Keratinocyte (primary cell): Measurements from ENCODE around the gene SPAG16. TPM values are rescaled to one million over a fixed set of nuclear protein-coding genes. Genes with fewer than 3 reads are reported as not detected.

Source experiments
- DNase-seq: peaks from one replicate; pipeline ENCODE4 v3.0.0-alpha.2; 2011; ENCODE audit warnings: low read depth, missing footprints, low spot score
- FAIRE-seq: peaks from 2 replicates; lab custom pipeline; 2011; peaks lifted over from hg19 to GRCh38; lab: Jason Lieb, UNC
- H2AFZ ChIP-seq: 2 replicates; pipeline ENCODE4 v1.6.0; 2012; ENCODE audit warnings: low read length, control low read depth, inconsistent platforms; ENCODE audit not compliant: control insufficient read depth
- H3K27ac ChIP-seq: 2 replicates; pipeline ENCODE4 v1.5.1; 2011; ENCODE audit warnings: low read length; ENCODE audit not compliant: control insufficient read depth, insufficient read depth
- H3K27me3 ChIP-seq: 3 replicates; pipeline ENCODE4 v1.6.0; 2011; ENCODE audit warnings: low read length; ENCODE audit not compliant: control insufficient read depth, insufficient read depth; ENCODE audit errors: extremely low read depth
- H3K36me3 ChIP-seq, 2 experiments: 2 replicates in 1 of 2; 3 replicates in 1 of 2; pipeline ENCODE4 v1.5.1; 2011; ENCODE audit warnings: low read length in 2 of 2, mild to moderate bottlenecking in 1 of 2; ENCODE audit not compliant: control insufficient read depth in 2 of 2, insufficient read depth in 2 of 2; ENCODE audit errors: extremely low read depth in 1 of 2
- H3K4me1 ChIP-seq: 3 replicates; pipeline ENCODE4 v1.5.1; 2011; ENCODE audit warnings: low read length; ENCODE audit not compliant: control insufficient read depth, insufficient read depth; ENCODE audit errors: extremely low read depth
- H3K4me2 ChIP-seq: 3 replicates; pipeline ENCODE4 v1.6.0; 2011; ENCODE audit warnings: low read depth, low read length; ENCODE audit not compliant: control insufficient read depth, insufficient read depth; ENCODE audit errors: extremely low read depth
- H3K4me3 ChIP-seq, 3 experiments: fragments of 200-600 bp in 1 of 3; sonication (generic) in 1 of 3; 2 replicates in 2 of 3; 3 replicates in 1 of 3; pipeline ENCODE4 v1.5.1; 2011 to 2016; ENCODE audit warnings: low read length in 3 of 3, mild to moderate bottlenecking in 3 of 3, control low read depth in 2 of 3, inconsistent platforms in 1 of 3, low read depth in 1 of 3, mixed read lengths in 1 of 3, mixed run types in 1 of 3, moderate library complexity in 1 of 3; ENCODE audit not compliant: control insufficient read depth in 2 of 3, insufficient read depth in 2 of 3; ENCODE audit errors: extremely low read depth in 1 of 3
- H3K79me2 ChIP-seq: 2 replicates; pipeline ENCODE4 v1.6.0; 2012; ENCODE audit warnings: low read length; ENCODE audit not compliant: control insufficient read depth, insufficient read depth
- H3K9ac ChIP-seq: 3 replicates; pipeline ENCODE4 v1.6.0; 2011; ENCODE audit warnings: low read length; ENCODE audit not compliant: control insufficient read depth, insufficient read depth; ENCODE audit errors: extremely low read depth
- H3K9me1 ChIP-seq: 3 replicates; pipeline ENCODE4 v1.6.0; 2011; ENCODE audit warnings: low read length; ENCODE audit not compliant: control insufficient read depth, insufficient read depth; ENCODE audit errors: extremely low read depth
- H3K9me3 ChIP-seq: 2 replicates; pipeline ENCODE4 v1.5.1; 2012; ENCODE audit warnings: low read depth, low read length; ENCODE audit not compliant: control insufficient read depth
- H4K20me1 ChIP-seq: 3 replicates; pipeline ENCODE4 v1.6.0; 2011; ENCODE audit warnings: low read length; ENCODE audit not compliant: control insufficient read depth, insufficient read depth; ENCODE audit errors: extremely low read depth
- CTCF ChIP-seq, 3 experiments: IDR thresholded peaks in 1 of 3; conservative IDR thresholded peaks in 1 of 3; optimal IDR thresholded peaks in 1 of 3; 2 replicates in 2 of 3; 3 replicates in 1 of 3; pipeline versions ENCODE3 to v1.5.1; 2011; ENCODE audit warnings: low read length in 3 of 3, mild to moderate bottlenecking in 3 of 3, moderate library complexity in 2 of 3, control low read depth in 1 of 3, inconsistent platforms in 1 of 3; ENCODE audit not compliant: insufficient read depth in 2 of 3; ENCODE audit errors: extremely low read depth in 1 of 3
- EZH2 ChIP-seq: IDR thresholded peaks from one replicate; pipeline ENCODE4 v1.6.1; 2012; ENCODE audit warnings: inconsistent platforms, mild to moderate bottlenecking, low read length, moderate library complexity
- dilution Hi-C: fragments of 300-500 bp; cut with MboI; formaldehyde crosslinking; loops from one replicate; pipeline ENCODE4 v1.7.0; 2020; ENCODE audit warnings: low sequenced_read_pairs; ENCODE audit not compliant: extremely low pct_ligation_motif_present
- polyA plus RNA-seq, 5 experiments: library from polyadenylated mRNA; depleted of rRNA in 3 of 5; stranded (reverse) in 3 of 5; stranded (forward) in 1 of 5; unstranded in 1 of 5; fragments of >200 nt; gene quantifications; 1 replicate in 1 of 5; 2 replicates in 3 of 5; 3 replicates in 1 of 5; pipeline versions ENCODE4 v1.2.1 to v1.2.3, GENCODE V29; 2011 to 2012; ENCODE audit warnings: missing spikeins in 2 of 5, low read depth in 1 of 5, low replicate concordance in 1 of 5

SPAG16 gene
- polyA plus RNA-seq, 1 donor (not counting 4 experiments of a cell fraction or from before 2014, with no cell fraction given): 19.6 TPM

- no peaks in the 10 kb centered on the region for H3K79me2 ChIP-seq
- DNase-seq (no peak), FAIRE-seq (no peak)
- H3K27ac ChIP-seq: no peak overlapping the region
- H2AFZ ChIP-seq: no peak overlapping the region
- no peaks in the 10 kb centered on the region for H3K9me3 ChIP-seq
- no peak overlapping the region for H3K4me3 ChIP-seq
- no peak overlapping the region for H3K9ac ChIP-seq
- no peaks in the 10 kb centered on the region for H3K36me3 ChIP-seq
- no peaks in the 10 kb centered on the region for H4K20me1 ChIP-seq
- H3K27me3 ChIP-seq: no peaks in the 10 kb centered on the region
- dilution Hi-C loops: no loop called here
- H3K4me2 ChIP-seq: no peak overlapping the region
- no peaks in the 10 kb centered on the region for H3K9me1 ChIP-seq
- TF ChIP-seq CTCF (optimal IDR thresholded peaks at IDR 0.05 in 1 of 3, IDR thresholded peaks at IDR 0.05 in 1 of 3, conservative IDR thresholded peaks at IDR 0.05 in 1 of 3; ENCODE audit: extremely low read depth in 1 of 3, insufficient read depth in 2 of 3, low read length in 3 of 3) (no peak), EZH2 (no peak)
- H3K4me1 ChIP-seq: no peaks in the 10 kb centered on the region
These were observed 601.2 kb downstream of the SPAG16 start for GRCh38 chr2:213885485-213885884.

- no peak for TF ChIP-seq CTCF (optimal IDR thresholded peaks at IDR 0.05 in 1 of 3, IDR thresholded peaks at IDR 0.05 in 1 of 3, conservative IDR thresholded peaks at IDR 0.05 in 1 of 3; ENCODE audit: extremely low read depth in 1 of 3, insufficient read depth in 2 of 3, low read length in 3 of 3)
- no peak for TF ChIP-seq EZH2
- dilution Hi-C loops: no loop called here
- Histone ChIP-seq H4K20me1 (no peaks in the 10 kb centered on the region), H2AFZ (no peak overlapping the region), H3K9me3 (no peaks in the 10 kb centered on the region), H3K9me1 (no peaks in the 10 kb centered on the region), H3K36me3 (no peaks in the 10 kb centered on the region), H3K79me2 (no peaks in the 10 kb centered on the region), H3K4me3 (no peak overlapping the region), H3K4me1 (no peaks in the 10 kb centered on the region), H3K27me3 (no peaks in the 10 kb centered on the region), H3K27ac (no peak overlapping the region), H3K4me2 (no peak overlapping the region), H3K9ac (no peak overlapping the region)
- FAIRE-seq (no peak), DNase-seq (no peak)
These were observed 630.2 kb downstream of the SPAG16 start for GRCh38 chr2:213914510-213914909.
